ENCODE measurements around the gene GLRB.

GLRB gene

DNA sequence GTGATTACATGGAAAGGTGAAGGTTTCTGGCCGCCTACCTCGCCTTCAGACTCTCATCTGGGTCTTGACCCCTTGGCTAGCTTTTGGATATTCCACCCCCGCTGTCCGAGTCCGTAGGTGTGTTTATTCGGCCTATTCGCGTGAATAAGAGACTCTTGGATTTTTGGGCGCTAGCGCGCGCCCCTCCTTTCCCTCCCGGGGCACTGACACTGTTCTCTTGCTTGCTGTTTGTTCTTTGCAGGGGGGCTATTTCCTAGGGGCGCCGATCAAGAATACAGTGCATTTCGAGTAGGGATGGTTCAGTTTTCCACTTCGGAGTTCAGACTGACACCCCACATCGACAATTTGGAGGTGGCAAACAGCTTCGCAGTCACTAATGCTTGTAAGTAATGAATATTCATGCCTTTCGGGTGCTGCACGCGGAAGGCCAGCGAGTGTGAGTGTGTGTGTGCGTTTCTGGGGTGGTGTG, 145.5 kb downstream of the GLRB start:
- no peak for DNase-seq
- in situ Hi-C loops (cut with HindIII; ENCODE audit: low pct_ligation_motif_present, low pct_unique_long_range_greater_than_20kb, low sequenced_read_pairs) = no loop called here
